Loucy (cell line): ENCODE results near the gene CDV3.

Source experiments
- H2AFZ ChIP-seq: fragments of 200-600 bp; sonication (generic); 2 replicates; pipeline ENCODE4 v1.6.0; 2016; ENCODE audit warnings: antibody characterized with exemption, mild to moderate bottlenecking, low read length, moderate library complexity
- H3F3A ChIP-seq: fragments of 200-600 bp; 2 replicates; pipeline ENCODE4 v1.6.0; 2016; ENCODE audit warnings: antibody characterized with exemption, low read depth, mild to moderate bottlenecking
- H3K27me3 ChIP-seq: fragments of 200-600 bp; sonication (generic); 2 replicates; pipeline ENCODE4 v1.6.1; 2014; ENCODE audit warnings: low read length, mild to moderate bottlenecking; ENCODE audit not compliant: insufficient read depth, poor library complexity, severe bottlenecking
- H3K36me3 ChIP-seq: fragments of 200-600 bp; sonication (generic); 2 replicates; pipeline ENCODE4 v1.6.1; 2016; ENCODE audit warnings: low read length; ENCODE audit not compliant: insufficient read depth
- H3K4me1 ChIP-seq: fragments of 200-600 bp; sonication (generic); 2 replicates; pipeline ENCODE4 v1.5.1; 2014; ENCODE audit warnings: low read length, mild to moderate bottlenecking; ENCODE audit not compliant: insufficient read depth, poor library complexity, severe bottlenecking
- H3K4me2 ChIP-seq: fragments of 200-600 bp; sonication (generic); 2 replicates; pipeline ENCODE4 v1.6.0; 2014; ENCODE audit warnings: antibody characterized with exemption, low read length, low read depth, mild to moderate bottlenecking; ENCODE audit not compliant: poor library complexity, severe bottlenecking
- H3K4me3 ChIP-seq: fragments of 200-600 bp; sonication (generic); 2 replicates; pipeline ENCODE4 v1.5.1; 2014; ENCODE audit warnings: low read length, mild to moderate bottlenecking, mixed read lengths; ENCODE audit not compliant: poor library complexity, severe bottlenecking
- H3K79me2 ChIP-seq: fragments of 200-600 bp; sonication (generic); 2 replicates; pipeline ENCODE4 v1.6.1; 2014; ENCODE audit warnings: low read length; ENCODE audit not compliant: insufficient read depth
- H3K9ac ChIP-seq: fragments of 200-600 bp; sonication (generic); 2 replicates; pipeline ENCODE4 v1.6.0; 2014; ENCODE audit warnings: mild to moderate bottlenecking, low read depth, low read length, moderate library complexity; ENCODE audit not compliant: poor library complexity, severe bottlenecking
- H3K9me2 ChIP-seq: fragments of 200-600 bp; sonication (generic); replicated peaks from 2 replicates; pipeline ENCODE4 v1.6.1; 2016; ENCODE audit warnings: low read depth, low read length, mixed read lengths
- H3K9me3 ChIP-seq: fragments of 200-600 bp; sonication (generic); 2 replicates; pipeline ENCODE4 v1.6.1; 2014; ENCODE audit warnings: mild to moderate bottlenecking, antibody characterized with exemption, low read length, low read depth; ENCODE audit not compliant: insufficient read depth
- H4K20me1 ChIP-seq: fragments of 200-600 bp; sonication (generic); 2 replicates; pipeline ENCODE4 v1.6.0; 2014; ENCODE audit warnings: antibody characterized with exemption, low read length, mild to moderate bottlenecking; ENCODE audit not compliant: insufficient read depth, poor library complexity, severe bottlenecking
- EZH2phosphoT487 ChIP-seq: fragments of 200-600 bp; IDR thresholded peaks from 2 replicates; pipeline ENCODE4 v1.6.1; 2018; ENCODE audit warnings: antibody characterized with exemption, mild to moderate bottlenecking, moderate library complexity, borderline replicate concordance
- TF ChIP-seq, protein P1 (sequence below): fragments of 200-600 bp; sonication (generic); conservative IDR thresholded peaks from 2 replicates; pipeline ENCODE4 v1.5.1; 2014; ENCODE audit warnings: mild to moderate bottlenecking, antibody characterized with exemption, low read length

CDV3 gene

GRCh38 chr3:133578548-133579191, 5.2 kb downstream of the CDV3 start:
- H3K4me2 ChIP-seq = peak overlapping the region; percentile 84
- peaks cover 92% of the 10 kb centered on the region for H3K79me2 ChIP-seq
- no peaks in the 10 kb centered on the region for H3F3A ChIP-seq
- peaks cover 82% of the 10 kb centered on the region for H4K20me1 ChIP-seq
- peak overlapping the region; percentile 65 for H3K4me3 ChIP-seq
- no peak overlapping the region for H2AFZ ChIP-seq
- peaks cover 34% of the 10 kb centered on the region for H3K36me3 ChIP-seq
- H3K27me3 ChIP-seq = no peaks in the 10 kb centered on the region
- H3K4me1 ChIP-seq = peaks cover 44% of the 10 kb centered on the region
- peak overlapping the region; percentile 24 for H3K9ac ChIP-seq
- TF ChIP-seq, protein P1, sequence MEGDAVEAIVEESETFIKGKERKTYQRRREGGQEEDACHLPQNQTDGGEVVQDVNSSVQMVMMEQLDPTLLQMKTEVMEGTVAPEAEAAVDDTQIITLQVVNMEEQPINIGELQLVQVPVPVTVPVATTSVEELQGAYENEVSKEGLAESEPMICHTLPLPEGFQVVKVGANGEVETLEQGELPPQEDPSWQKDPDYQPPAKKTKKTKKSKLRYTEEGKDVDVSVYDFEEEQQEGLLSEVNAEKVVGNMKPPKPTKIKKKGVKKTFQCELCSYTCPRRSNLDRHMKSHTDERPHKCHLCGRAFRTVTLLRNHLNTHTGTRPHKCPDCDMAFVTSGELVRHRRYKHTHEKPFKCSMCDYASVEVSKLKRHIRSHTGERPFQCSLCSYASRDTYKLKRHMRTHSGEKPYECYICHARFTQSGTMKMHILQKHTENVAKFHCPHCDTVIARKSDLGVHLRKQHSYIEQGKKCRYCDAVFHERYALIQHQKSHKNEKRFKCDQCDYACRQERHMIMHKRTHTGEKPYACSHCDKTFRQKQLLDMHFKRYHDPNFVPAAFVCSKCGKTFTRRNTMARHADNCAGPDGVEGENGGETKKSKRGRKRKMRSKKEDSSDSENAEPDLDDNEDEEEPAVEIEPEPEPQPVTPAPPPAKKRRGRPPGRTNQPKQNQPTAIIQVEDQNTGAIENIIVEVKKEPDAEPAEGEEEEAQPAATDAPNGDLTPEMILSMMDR = peak; percentile 70
- no peak for TF ChIP-seq EZH2phosphoT487
- no peaks in the 10 kb centered on the region for H3K9me3 ChIP-seq
- no peaks in the 10 kb centered on the region for H3K9me2 ChIP-seq

- Histone ChIP-seq H3F3A (no peaks in the 10 kb centered on the region), H3K36me3 (peaks cover 68% of the 10 kb centered on the region), H3K9me3 (no peaks in the 10 kb centered on the region), H3K4me3 (no peak overlapping the region), H3K27me3 (no peaks in the 10 kb centered on the region), H3K9ac (no peak overlapping the region), H3K4me1 (peaks cover 15% of the 10 kb centered on the region), H4K20me1 (peaks cover 69% of the 10 kb centered on the region), H3K79me2 (peaks cover 55% of the 10 kb centered on the region), H3K9me2 (no peaks in the 10 kb centered on the region), H2AFZ (no peak overlapping the region), H3K4me2 (no peak overlapping the region)
- TF ChIP-seq, protein P1 = no peak
- TF ChIP-seq EZH2phosphoT487 = no peak
These were observed 9.9 kb downstream of the CDV3 start for GRCh38 chr3:133583396-133583795.

DNA sequence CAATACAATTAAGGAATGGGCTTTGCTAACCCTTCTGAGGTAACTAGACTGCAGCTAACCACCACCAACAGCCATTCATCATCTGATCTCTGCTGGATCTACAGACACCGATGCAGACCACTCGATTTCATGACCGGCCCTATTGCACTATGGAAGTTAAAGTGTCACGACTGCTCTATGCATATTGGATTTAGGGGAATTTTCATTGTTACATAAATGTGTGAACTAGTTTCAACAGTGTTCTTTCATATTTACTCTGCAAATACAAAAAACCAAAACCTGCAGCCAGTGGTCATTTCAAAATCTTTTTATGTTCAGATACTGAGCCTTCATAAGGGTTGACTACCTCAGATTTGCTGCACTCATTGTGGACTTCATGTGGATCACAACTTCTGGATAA, 14.5 kb downstream of the CDV3 start:
- Histone ChIP-seq H3K9me2 (no peaks in the 10 kb centered on the region), H2AFZ (no peak overlapping the region), H3F3A (peaks cover 4% of the 10 kb centered on the region; the same call in 1 of the 2 replicates), H3K4me2 (no peak overlapping the region), H3K79me2 (peaks cover 10% of the 10 kb centered on the region), H3K9me3 (no peaks in the 10 kb centered on the region), H3K9ac (no peak overlapping the region), H3K4me3 (no peak overlapping the region), H3K4me1 (no peaks in the 10 kb centered on the region), H3K27me3 (no peaks in the 10 kb centered on the region), H3K36me3 (peaks cover 64% of the 10 kb centered on the region), H4K20me1 (peaks cover 30% of the 10 kb centered on the region)
- no peak for TF ChIP-seq EZH2phosphoT487
- TF ChIP-seq, protein P1 = no peak
